Sigmoid colon (tissue), 7 donors: ENCODE measurements around the gene ALG10B. TPM values are rescaled to one million over a fixed set of nuclear protein-coding genes. Genes with fewer than 3 reads are reported as not detected.

ENCODE experiments used
- polyA plus RNA-seq, 3 donors: library from polyadenylated mRNA; stranded (reverse); fragments of 200-250 nt; gene quantifications; one replicate each; pipeline ENCODE4 v1.2.3, GENCODE V29; 2013
- small RNA-seq, 3 donors: library from RNA; depleted of rRNA; stranded (forward); fragments of <200 nt; gene quantifications; one replicate each; pipeline ENCODE3, GENCODE V24; 2016
- total RNA-seq, 4 donors: library from RNA; depleted of rRNA; stranded (reverse); fragments of >200 nt; gene quantifications; one replicate each; pipeline ENCODE4 v1.1.0, GENCODE V29; 2016
- donor health status: healthy with polysubstance abuse.
- donor health status: Bipolar disorder and iron deficiency.
- donor health status: healthy.

The ALG10B gene
- total and polyA plus RNA-seq, 7 donors = under 0.01 to 3.6 (median 3.1) TPM

Small RNA genes lying within 50 kb of the gene (small RNA-seq; reads per million reads assigned to genes)
- 0 reads per million in 3 donors for gene RF00019
